Stimulated activated CD4-positive, alpha-beta T cell treated with anti-CD3 and anti-CD28 coated beads, Interleukin-1b, Interleukin-23, amount 100 ng/mL, for 1 hour (primary cell): Measurements from ENCODE around the gene SLC8A2.
A peak's percentile ranks its signal among the peaks of the same experiment; 100 is the strongest.

Source experiments
- DNase-seq, 2 donors: peaks; one replicate each; pipeline ENCODE4 v3.0.0-alpha.2; 2020; ENCODE audit warnings: low read depth in 2 of 2

SLC8A2 gene

GRCh38 chr19:47459477-47459876 lies 12.2 kb downstream of the SLC8A2 start:
- DNase-seq, result no peak

DNA sequence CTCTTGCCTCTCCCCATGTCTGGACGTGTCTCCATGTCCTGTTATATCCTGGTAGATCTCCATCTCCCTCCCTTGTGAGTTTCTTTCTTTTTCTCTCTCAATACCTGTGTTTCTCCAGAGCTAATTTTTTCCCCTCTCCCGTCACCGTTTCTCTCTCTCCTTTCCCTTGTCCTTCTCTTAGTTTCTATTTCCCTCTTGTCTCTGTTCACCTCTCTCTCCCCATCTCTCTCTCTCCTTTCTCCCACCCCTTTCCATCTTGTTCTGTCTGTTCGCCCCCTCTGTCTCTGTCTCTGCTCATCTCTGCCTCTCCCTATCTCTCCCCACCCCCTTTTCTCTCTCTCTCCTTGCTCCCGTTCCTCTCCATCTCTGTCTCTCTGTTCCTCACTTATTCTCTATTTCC lies 13.0 kb downstream of the SLC8A2 start:
- DNase-seq, result no peak

DNA sequence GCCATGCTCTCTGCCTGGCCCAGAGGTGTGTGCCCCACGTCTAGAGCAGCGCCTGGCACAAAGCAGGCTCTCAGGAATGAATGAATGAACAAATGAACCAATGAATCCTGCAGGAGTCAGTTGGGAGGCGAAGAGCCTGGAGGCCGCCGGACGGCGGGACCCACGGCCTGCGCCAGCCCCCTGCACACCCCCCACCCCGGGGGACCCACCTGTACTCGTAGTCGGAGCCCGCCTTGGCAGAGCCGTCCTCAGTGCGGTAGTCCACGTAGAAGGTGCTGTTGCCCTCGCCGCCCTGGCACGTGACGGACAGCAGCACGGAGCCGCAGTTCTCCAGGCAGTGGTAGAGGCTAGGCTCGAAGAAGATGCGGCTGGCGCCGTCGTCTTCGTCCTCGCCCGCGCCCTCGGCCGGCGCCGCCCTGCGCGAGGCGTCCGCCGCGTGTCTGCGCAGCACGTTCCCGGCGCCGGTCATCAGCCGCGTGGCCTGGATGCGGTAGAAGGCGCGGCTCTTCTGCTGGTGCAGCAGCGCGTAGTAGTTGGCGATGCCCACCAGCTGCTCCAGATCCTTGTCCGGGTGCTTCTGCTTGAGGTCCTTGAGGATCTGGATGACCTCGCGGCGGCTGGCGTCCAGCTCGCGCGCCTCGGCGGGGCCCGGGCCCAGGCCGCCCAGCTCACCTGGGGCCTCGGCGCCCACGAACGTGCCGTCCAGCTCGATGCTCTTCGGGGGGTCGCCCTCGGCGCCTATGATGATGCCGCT lies 14.8 kb downstream of the SLC8A2 start:
- DNase-seq, result no peak

DNA sequence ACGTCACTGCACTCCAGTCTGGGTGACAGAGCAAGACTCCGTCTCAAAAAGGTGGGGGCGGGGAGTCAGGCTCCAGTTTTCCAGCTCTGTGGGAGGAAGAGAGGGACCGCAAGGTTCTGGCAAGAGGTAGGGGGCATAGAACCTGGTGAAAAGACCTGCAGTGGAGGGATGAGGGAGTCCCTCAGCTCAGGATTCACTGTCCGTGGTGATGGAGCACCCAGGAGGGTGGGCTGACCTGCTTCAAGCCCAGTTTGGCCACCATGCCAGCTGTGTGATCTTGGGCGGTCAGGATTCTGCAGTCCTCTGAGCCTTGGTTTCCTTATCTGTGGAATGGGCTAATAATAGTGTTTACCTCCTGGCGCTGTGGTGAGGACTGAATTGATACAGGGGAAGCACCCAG lies 21.2 kb downstream of the SLC8A2 start:
- no peak for DNase-seq

GRCh38 chr19:47448360-47448727 lies 23.3 kb downstream of the SLC8A2 start:
- no peak for DNase-seq

- DNase-seq, result peak in 1 of 2 donors; percentile 34
Observed at GRCh38 chr19:47447470-47448359, 24.0 kb downstream of the SLC8A2 start.

- no peak for DNase-seq
Observed at GRCh38 chr19:47446534-47447469, 24.9 kb downstream of the SLC8A2 start.

GRCh38 chr19:47445937-47446402 lies 25.7 kb downstream of the SLC8A2 start:
- DNase-seq, result peak; percentile 34 to 45

- no peak for DNase-seq
Observed at GRCh38 chr19:47445527-47445926, 26.2 kb downstream of the SLC8A2 start.

- no peak for DNase-seq
Observed at GRCh38 chr19:47444388-47444821, 27.3 kb downstream of the SLC8A2 start.

DNA sequence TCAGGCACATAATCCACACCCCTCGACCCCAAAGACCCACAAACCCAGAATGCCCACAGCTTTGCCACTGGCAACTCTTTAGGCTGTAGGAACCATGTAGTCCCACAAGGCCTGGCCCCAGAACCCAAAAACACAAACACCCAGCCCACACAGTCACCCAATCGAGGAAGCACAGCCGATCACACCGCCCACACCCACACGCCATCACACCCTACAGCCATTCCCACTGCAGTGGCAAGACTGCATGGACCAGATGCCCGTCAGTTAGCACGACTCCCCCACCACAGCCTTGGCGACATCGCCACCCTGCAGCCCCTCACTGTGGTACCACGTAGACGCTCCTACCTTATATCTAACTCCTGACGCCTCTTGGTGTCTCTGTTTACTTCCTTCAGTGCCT lies 28.4 kb downstream of the SLC8A2 start:
- no peak for DNase-seq

- DNase-seq, result no peak
Observed at GRCh38 chr19:47438793-47439220, 32.9 kb downstream of the SLC8A2 start.

GRCh38 chr19:47437500-47437899 lies 34.2 kb downstream of the SLC8A2 start:
- DNase-seq, result no peak

DNA sequence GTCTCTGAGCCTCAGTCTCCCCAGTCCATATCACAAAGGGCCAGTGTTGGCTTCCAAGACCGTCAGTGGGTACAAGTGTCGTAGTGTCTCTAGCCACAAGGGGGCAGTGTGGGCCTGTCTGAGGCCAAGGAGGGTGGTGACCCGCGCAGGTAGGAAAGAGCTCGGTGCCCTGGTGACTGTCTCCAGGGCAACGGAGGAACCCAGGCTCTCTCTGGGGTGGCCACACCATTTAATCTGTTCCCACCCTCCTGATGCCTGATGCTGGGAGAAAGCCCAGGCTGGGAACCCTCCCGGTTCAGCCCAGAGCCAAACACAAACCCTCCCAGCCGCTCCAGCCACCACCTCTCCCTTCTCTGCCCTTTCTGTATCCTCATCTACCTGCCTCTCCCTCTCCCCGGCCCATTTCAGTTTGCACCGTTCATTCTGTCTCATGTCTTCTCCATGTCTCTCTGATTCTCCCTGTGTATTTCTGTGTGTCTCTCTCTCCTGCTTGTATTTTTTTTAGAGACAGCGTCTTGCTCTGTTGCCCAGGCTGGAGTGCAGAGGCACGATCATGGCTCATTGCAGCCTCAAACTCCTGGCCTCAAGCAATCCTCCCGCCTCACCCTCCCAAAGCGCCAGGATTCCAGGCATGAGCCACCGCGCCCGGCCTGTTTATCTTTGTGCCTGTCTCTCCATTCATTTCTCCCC lies 34.8 kb downstream of the SLC8A2 start:
- peak; percentile 65 to 84 for DNase-seq

- no peak for DNase-seq
Observed at GRCh38 chr19:47435883-47436417, 35.7 kb downstream of the SLC8A2 start.

- no peak for DNase-seq
Observed at GRCh38 chr19:47435196-47435595, 36.5 kb downstream of the SLC8A2 start.

DNA sequence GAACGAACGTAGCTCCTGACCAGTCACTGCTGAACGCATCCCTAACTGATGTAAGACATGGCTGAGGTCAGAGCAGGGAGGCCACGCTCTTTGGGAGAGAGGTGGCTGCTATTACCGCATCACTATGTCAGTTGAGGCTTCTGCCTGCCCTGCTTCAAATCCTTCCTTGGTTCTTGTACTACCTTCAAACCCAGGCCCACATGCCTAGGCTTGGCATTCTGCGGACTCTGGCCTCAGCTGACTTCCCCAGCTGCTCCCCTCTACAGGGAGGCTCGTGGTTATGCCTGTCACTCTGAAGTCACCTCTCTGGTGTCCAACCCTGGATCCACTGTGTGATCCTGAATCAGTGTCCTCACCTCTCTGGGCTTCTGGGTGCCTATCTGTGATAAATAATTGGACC lies 37.6 kb downstream of the SLC8A2 start:
- DNase-seq, result no peak

GRCh38 chr19:47433121-47433520 lies 38.6 kb downstream of the SLC8A2 start:
- no peak for DNase-seq

GRCh38 chr19:47432499-47432898 lies 39.2 kb downstream of the SLC8A2 start:
- DNase-seq, result no peak

DNA sequence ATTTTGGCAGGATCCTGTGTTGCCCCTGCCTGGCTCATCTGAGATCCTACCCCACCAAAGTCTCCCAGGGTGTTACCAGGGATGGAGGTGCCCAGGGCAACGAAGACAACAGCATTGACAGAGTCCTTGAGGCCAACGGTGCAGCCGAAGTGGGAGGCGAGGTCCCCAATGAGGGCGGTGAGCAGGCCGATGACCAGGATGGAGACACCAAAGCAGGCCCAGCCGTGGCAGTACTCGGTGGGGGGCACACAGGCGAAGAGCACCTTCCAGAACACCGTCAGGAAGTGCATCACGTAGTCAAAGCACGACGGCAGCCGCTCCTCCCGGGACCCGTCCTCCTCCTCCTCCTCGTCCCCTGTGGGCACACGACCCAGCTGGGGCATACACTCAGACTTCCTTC lies 39.6 kb downstream of the SLC8A2 start:
- no peak for DNase-seq
